Body of pancreas (tissue), 4 donors: ENCODE measurements around the gene CUTA. TPM values are rescaled to one million over a fixed set of nuclear protein-coding genes. Genes with fewer than 3 reads are reported as not detected.

Source experiments
- ATAC-seq: fragments of 150-250 bp; one replicate; pipeline ENCODE4 v1.9.1; 2016
- DNase-seq, 4 donors: peaks; one replicate each; pipeline ENCODE4 v3.0.0-alpha.2; 2019
- H3K27ac ChIP-seq, 4 donors: fragments of 200-600 bp; sonication (generic); 1 replicate in 3 of 4; 2 replicates in 1 of 4; pipeline versions ENCODE4 v1.5.1 to v1.6.1; 2016 to 2019; ENCODE audit warnings: mild to moderate bottlenecking in 1 of 4, mixed read lengths in 1 of 4, moderate library complexity in 1 of 4
- H3K27me3 ChIP-seq, 2 donors: fragments of 200-600 bp; sonication (generic); one replicate each; pipeline ENCODE4 v1.6.0; 2016; ENCODE audit warnings: mild to moderate bottlenecking in 1 of 2
- H3K36me3 ChIP-seq, 2 donors: fragments of 200-600 bp; sonication (generic); replicated peaks in 1 of 2; 2 replicates each; pipeline ENCODE4 v1.5.1; 2016; ENCODE audit warnings: low read depth in 2 of 2; ENCODE audit not compliant: insufficient read depth in 1 of 2
- H3K4me1 ChIP-seq: fragments of 200-600 bp; sonication (generic); one replicate; pipeline ENCODE4 v1.6.0; 2016
- H3K4me3 ChIP-seq, 2 donors: fragments of 200-600 bp; sonication (generic); 1 replicate in 1 of 2; 2 replicates in 1 of 2; pipeline ENCODE4 v1.5.1; 2016 to 2019
- H3K9me3 ChIP-seq, 3 donors: fragments of 200-600 bp; sonication (generic); 1 replicate in 2 of 3; 2 replicates in 1 of 3; pipeline ENCODE4 v1.5.1; 2016
- POLR2A ChIP-seq, 3 donors: fragments of 450-650 bp; IDR thresholded peaks; one replicate each; pipeline ENCODE4 v1.6.1; 2016; ENCODE audit warnings: antibody characterized with exemption in 3 of 3, mild to moderate bottlenecking in 2 of 3
- WGBS, 2 donors: methylation state at CpG; one replicate each; pipeline ENCODE4 v1.1.5; 2017; 5-methylcytosine and 5-hydroxymethylcytosine counted together
- intact Hi-C: fragments of 100-400 bp; cut with DNase I; formaldehyde crosslinking; loops from one replicate; pipeline ENCODE4 v1.15.1; 2023
- total RNA-seq, 2 donors: library from RNA; depleted of rRNA; stranded (reverse); fragments of >200 nt; gene quantifications; one replicate each; pipeline ENCODE4 v1.1.0, GENCODE V29; 2016
- TF ChIP-seq, protein P1 (sequence below), 7 experiments: fragments of 450-650 bp in 4 of 7; fragments of 200-600 bp in 3 of 7; sonication (generic) in 3 of 7; IDR thresholded peaks; one replicate each; pipeline ENCODE4 v1.5.1; 2016 to 2019; ENCODE audit warnings: antibody characterized with exemption in 7 of 7

The CUTA gene
- total RNA-seq, 2 donors from 2014 or later = 87.7 to 126 TPM

DNA sequence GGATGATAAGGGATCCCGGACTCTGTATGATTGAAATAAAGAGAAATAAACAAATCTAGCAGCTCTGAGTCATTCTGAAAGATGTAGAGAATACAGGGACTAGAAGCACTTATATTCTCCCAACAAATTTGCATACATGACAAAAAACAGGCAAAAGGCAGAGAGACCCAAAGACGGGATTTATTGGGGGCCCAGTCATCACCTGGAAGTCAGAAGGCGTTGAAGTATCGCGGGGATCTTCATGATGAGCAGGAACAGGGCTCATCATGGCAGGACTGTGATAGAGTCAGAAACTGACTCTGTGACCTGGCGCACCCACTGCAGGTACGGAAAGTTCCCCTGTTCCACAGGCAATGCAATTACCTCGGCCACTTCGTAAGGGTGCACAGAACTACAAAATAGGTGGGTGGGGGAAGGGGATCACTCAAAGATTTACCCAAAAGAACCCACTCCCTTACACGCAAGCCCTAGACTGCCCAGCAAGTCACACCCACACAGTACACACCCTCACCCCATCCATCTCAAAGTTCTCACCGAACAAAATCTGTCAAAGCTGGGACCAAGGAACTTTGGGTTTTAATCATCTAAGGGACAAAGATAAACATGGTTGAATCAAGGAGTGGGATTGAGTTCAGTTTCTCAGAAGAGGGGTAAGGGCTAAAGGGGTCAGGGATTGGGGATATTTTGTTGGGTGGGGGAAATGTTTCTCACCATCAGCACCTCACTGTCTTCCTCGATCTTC lies 1.4 kb downstream of the CUTA start:
- Histone ChIP-seq H3K9me3 (no peaks in the 10 kb centered on the region), H3K27me3 (no peaks in the 10 kb centered on the region), H3K36me3 (no peaks in the 10 kb centered on the region), H3K4me1 (peaks cover 58% of the 10 kb centered on the region), H3K4me3 (no peak overlapping the region), H3K27ac (peak overlapping the region in 1 of 4 donors; percentile 95)
- WGBS, 2 donors = 46% methylated on average over 12 of the region's 12 CpGs
- TF ChIP-seq, protein P1, sequence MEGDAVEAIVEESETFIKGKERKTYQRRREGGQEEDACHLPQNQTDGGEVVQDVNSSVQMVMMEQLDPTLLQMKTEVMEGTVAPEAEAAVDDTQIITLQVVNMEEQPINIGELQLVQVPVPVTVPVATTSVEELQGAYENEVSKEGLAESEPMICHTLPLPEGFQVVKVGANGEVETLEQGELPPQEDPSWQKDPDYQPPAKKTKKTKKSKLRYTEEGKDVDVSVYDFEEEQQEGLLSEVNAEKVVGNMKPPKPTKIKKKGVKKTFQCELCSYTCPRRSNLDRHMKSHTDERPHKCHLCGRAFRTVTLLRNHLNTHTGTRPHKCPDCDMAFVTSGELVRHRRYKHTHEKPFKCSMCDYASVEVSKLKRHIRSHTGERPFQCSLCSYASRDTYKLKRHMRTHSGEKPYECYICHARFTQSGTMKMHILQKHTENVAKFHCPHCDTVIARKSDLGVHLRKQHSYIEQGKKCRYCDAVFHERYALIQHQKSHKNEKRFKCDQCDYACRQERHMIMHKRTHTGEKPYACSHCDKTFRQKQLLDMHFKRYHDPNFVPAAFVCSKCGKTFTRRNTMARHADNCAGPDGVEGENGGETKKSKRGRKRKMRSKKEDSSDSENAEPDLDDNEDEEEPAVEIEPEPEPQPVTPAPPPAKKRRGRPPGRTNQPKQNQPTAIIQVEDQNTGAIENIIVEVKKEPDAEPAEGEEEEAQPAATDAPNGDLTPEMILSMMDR (IDR thresholded peaks at IDR 0.05) = no peak
- TF ChIP-seq POLR2A (IDR thresholded peaks at IDR 0.05) = no peak
- intact Hi-C loops = no loop called here
- no peak for ATAC-seq
- no peak for DNase-seq

DNA sequence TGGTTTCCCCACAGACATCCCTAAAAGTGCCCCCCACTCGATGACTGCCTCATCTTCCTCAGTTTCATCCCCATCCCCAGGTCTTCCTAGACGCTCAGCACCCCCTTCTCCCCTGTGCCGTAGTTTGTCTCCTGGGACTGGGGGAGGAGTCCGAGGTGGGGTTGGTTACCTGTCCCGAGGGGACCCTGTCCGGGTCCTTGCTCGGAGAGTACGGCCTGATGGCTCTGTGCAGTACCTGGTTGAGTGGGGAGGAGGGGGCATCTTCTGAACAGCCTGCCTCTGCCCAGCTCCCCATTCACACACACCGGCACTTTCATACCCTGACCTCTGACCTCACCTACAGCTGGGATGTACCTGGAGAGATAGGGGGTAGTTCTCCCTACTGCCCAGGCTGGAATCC lies 2.1 kb downstream of the CUTA start:
- Histone ChIP-seq H3K9me3 (no peaks in the 10 kb centered on the region), H3K36me3 (no peaks in the 10 kb centered on the region), H3K4me3 (no peak overlapping the region), H3K4me1 (peaks cover 61% of the 10 kb centered on the region), H3K27ac (no peak overlapping the region), H3K27me3 (no peaks in the 10 kb centered on the region)
- intact Hi-C loops = no loop called here
- DNase-seq (no peak), ATAC-seq (no peak)
- WGBS, 2 donors = 68 to 71% methylated on average over 9 of the region's 9 CpGs
- TF ChIP-seq, protein P1 (IDR thresholded peaks at IDR 0.05) = no peak

DNA sequence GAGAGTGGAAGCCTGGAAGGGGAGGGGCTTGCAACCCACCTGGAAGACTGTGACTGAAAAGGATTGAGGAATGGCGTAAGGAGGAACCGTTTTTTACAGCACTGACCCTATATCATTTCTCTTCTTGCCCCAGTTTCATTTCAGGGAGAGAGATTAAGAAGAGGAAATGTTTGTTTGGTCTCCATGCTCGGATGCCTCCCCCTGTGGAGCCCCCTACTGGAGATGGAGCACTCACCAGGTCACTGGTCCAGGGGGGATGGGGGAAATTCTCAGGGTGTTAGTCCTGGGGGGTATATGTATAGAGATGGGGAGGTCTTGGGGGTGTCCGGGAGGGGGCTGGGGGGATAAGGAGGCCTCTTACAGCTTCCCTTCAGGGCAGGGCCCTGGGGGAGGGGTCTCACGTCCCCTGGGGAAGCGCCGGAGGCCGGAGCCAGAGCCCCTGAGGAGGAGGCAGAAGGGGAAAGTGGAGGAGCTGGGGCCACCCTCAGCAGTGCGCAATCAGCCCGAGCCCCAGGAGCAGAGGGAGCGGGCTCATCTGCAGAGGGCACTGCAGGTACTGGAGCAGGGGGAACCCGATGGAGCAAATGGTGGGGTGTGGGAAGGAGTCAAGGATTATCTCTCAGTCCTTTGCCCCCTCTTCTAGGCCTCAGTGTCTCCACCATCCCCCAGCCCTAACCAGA lies 3.2 kb downstream of the CUTA start:
- H3K9me3 ChIP-seq = no peaks in the 10 kb centered on the region
- no peak overlapping the region for H3K4me3 ChIP-seq
- intact Hi-C loops = no loop called here
- no peak overlapping the region for H3K27ac ChIP-seq
- no peaks in the 10 kb centered on the region for H3K36me3 ChIP-seq
- no peaks in the 10 kb centered on the region for H3K27me3 ChIP-seq
- peaks cover 61% of the 10 kb centered on the region for H3K4me1 ChIP-seq
- 60 to 73% methylated on average over 8 to 12 of the region's 12 CpGs for WGBS, 2 donors
- DNase-seq (no peak), ATAC-seq (no peak)
- no peak for TF ChIP-seq POLR2A (IDR thresholded peaks at IDR 0.05)
- TF ChIP-seq, protein P1 (IDR thresholded peaks at IDR 0.05) = peak in 1 of 7 experiments; percentile 5

DNA sequence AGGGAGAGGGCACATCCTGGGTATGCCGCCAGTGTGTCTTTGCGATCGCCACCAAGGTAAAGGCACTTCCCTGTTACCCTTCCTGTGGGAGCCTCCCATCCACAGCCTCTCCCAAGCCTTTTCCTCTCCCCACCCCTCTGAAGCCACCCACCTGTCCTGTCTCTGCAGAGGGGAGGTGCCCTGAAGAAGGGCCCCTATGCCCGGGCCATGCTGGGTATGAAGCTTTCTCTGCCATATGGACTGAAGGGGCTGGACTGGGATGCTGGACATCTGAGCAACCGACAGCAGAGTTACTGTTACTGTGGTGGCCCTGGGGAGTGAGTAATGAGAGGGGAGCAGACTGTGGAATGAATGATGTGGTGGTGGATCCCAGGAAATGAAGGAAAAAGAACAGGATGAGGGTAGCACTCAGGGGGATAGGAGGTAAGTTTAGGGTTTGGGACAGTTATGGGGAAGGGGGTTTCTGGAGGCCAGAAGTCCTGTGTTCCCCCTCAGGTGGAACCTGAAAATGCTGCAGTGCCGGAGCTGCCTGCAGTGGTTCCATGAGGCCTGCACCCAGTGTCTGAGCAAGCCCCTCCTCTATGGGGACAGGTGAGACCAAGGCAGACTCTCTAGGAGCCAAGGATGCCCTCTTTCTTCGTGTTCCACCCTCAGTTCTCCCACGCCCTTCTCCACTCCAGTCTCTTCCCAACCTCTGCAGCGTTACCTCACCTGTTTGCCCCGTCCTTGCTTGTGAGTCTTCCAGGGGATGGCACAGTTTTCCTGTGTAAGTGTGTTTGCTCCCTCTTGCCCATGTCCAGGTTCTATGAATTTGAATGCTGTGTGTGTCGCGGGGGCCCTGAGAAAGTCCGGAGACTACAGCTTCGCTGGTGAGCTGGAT lies 4.4 kb downstream of the CUTA start:
- H3K27ac ChIP-seq = no peak overlapping the region
- no peak for TF ChIP-seq POLR2A (IDR thresholded peaks at IDR 0.05)
- TF ChIP-seq, protein P1 (IDR thresholded peaks at IDR 0.05) = no peak
- WGBS, 2 donors = 81 to 86% methylated on average over 13 to 14 of the region's 14 CpGs
- H3K27me3 ChIP-seq = no peaks in the 10 kb centered on the region
- H3K36me3 ChIP-seq = no peaks in the 10 kb centered on the region
- H3K9me3 ChIP-seq = no peaks in the 10 kb centered on the region
- H3K4me1 ChIP-seq = peaks cover 54% of the 10 kb centered on the region
- H3K4me3 ChIP-seq = no peak overlapping the region
- DNase-seq (no peak), ATAC-seq (no peak)
- intact Hi-C loops = no loop called here
